Measurements from ENCODE around the gene EME1.
"Not testable (repeated sequence)": the region's sequence is repeated elsewhere in the genome, so short reads cannot be mapped to it uniquely, and the experiment has no call there.

The EME1 gene

GRCh38 chr17:50372758-50373556, at the start of gene EME1, which contains the start of gene MRPL27:
EME1 (plus strand) TSS chr17:50373229; CDS start chr17:50375209, 1,980 bp downstream.
MRPL27 (minus strand) TSS chr17:50373184; CDS start chr17:50373170, 14 bp downstream.
- peak; percentile 95 for DNase-seq (ENCODE audit: low read depth)

- no peak for DNase-seq (ENCODE audit: low read depth)
Observed at GRCh38 chr17:50325906-50326305, 47.1 kb upstream of the EME1 start.

GRCh38 chr17:50326831-50327364, 46.1 kb upstream of the EME1 start:
- DNase-seq (ENCODE audit: low read depth), result no peak

- DNase-seq (ENCODE audit: low read depth), result no peak
Observed at GRCh38 chr17:50328363-50329325, 44.4 kb upstream of the EME1 start.

- DNase-seq (ENCODE audit: low read depth), result no peak
Observed at GRCh38 chr17:50329716-50330115, 43.3 kb upstream of the EME1 start.

- no peak for DNase-seq (ENCODE audit: low read depth)
Observed at GRCh38 chr17:50330151-50330775, 42.8 kb upstream of the EME1 start.

- peak; percentile 94 for DNase-seq (ENCODE audit: low read depth)
Observed at GRCh38 chr17:50331085-50331791, 41.8 kb upstream of the EME1 start.

- no peak for DNase-seq (ENCODE audit: low read depth)
Observed at GRCh38 chr17:50332196-50332595, 40.8 kb upstream of the EME1 start.

GRCh38 chr17:50333291-50334057, 39.6 kb upstream of the EME1 start:
- DNase-seq (ENCODE audit: low read depth), result not testable (repeated sequence)

- peak; percentile 52 for DNase-seq (ENCODE audit: low read depth)
Observed at GRCh38 chr17:50337956-50338355, 35.1 kb upstream of the EME1 start.

- DNase-seq (ENCODE audit: low read depth), result no peak
Observed at GRCh38 chr17:50338645-50339044, 34.4 kb upstream of the EME1 start.

- no peak for DNase-seq (ENCODE audit: low read depth)
Observed at GRCh38 chr17:50339381-50339780, 33.6 kb upstream of the EME1 start.

GRCh38 chr17:50344731-50345365, 28.2 kb upstream of the EME1 start:
- DNase-seq (ENCODE audit: low read depth), result no peak

GRCh38 chr17:50345432-50346312, 27.4 kb upstream of the EME1 start, which contains the start of gene XYLT2:
XYLT2 (plus strand) TSS chr17:50346126; CDS start chr17:50346141, 15 bp downstream.
- peak; percentile 91 for DNase-seq (ENCODE audit: low read depth)

GRCh38 chr17:50346313-50347116, 26.5 kb upstream of the EME1 start:
- DNase-seq (ENCODE audit: low read depth), result peak; percentile 57

- DNase-seq (ENCODE audit: low read depth), result peak; percentile 26
Observed at GRCh38 chr17:50347117-50347893, 25.7 kb upstream of the EME1 start.

- no peak for DNase-seq (ENCODE audit: low read depth)
Observed at GRCh38 chr17:50347894-50348291, 25.1 kb upstream of the EME1 start.
